ENCODE data around the gene TOX3. TPM values are rescaled to one million over a fixed set of nuclear protein-coding genes. Genes with fewer than 3 reads are reported as not detected.

Gene TOX3
- total and polyA plus RNA-seq, 2 of the 8 experiments (the other 6 are each of a cell fraction or from before 2014, with no cell fraction given), result 16.7 to 31.2 TPM

DNA sequence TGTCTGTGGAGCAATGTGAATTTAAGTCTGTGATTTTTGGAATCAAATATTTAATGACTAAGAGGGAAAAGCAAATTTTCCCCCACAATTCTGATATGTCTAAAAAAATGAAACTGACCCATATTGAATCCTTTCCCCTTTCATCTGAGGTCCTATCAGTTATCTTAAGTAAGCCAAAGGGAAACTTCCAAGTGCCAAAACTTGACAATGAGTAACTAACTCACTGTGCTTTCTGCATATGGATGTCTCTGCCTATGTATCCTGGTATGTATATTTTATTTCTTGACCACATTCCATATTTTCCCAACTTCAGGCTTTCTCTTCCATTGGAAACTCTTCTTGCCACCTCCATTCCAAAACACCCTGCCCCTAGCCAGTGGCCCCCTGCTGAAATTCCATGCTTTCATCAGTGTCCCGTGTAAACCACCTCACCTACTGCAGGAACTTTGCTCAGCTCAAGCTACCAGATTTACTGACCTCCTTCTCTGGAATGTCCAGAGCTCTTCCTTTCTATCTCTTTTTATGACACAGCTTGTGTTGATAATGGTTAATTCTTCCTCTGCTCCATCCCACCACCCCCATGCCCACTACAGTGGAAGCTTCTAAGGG, 59.0 kb downstream of the TOX3 start:
- H2BK120ac ChIP-seq (replicated peaks; ENCODE audit: low read depth, low read length), result no peak overlapping the region
- FAIRE-seq, result no peak
- CTCF ChIA-PET (ENCODE audit: partially characterized antibody), result no interaction called here
- no peak overlapping the region for H3K27ac ChIP-seq (ENCODE audit: low read depth, low read length)
- no peak overlapping the region for H3K56ac ChIP-seq (replicated peaks; ENCODE audit: insufficient read length, low read depth, low read length)
- peaks cover 1% of the 10 kb centered on the region; the same call in 1 of the 2 replicates for H3K79me1 ChIP-seq (ENCODE audit: low read depth, low read length)
- no peak overlapping the region for H2BK5ac ChIP-seq (ENCODE audit: low read depth, low read length)
- no peak overlapping the region for H3K9ac ChIP-seq (replicated peaks in 1 of 4; ENCODE audit: extremely low read depth in 1 of 4, low read depth in 3 of 4, low read length in 3 of 4)
- H4K8ac ChIP-seq (ENCODE audit: extremely low read depth, insufficient read depth, low read length), result no peak overlapping the region
- no peak overlapping the region for H3K4me2 ChIP-seq (ENCODE audit: insufficient read depth in 1 of 2, low read depth in 2 of 2, low read length in 2 of 2)
- peaks cover 0 to 77% of the 10 kb centered on the region in 2 experiments; a peak in 3 of 4 replicates for H3K79me2 ChIP-seq (ENCODE audit: control insufficient read depth in 1 of 2, insufficient read depth in 2 of 2, low read length in 2 of 2)
- no peak overlapping the region for H2BK12ac ChIP-seq (ENCODE audit: low read depth, low read length)
- peaks cover 0 to 2% of the 10 kb centered on the region in 2 experiments for H4K20me1 ChIP-seq (replicated peaks in 1 of 2; ENCODE audit: control insufficient read depth in 1 of 2, insufficient read depth in 2 of 2, low read length in 2 of 2)
- H3K9me3 ChIP-seq (ENCODE audit: insufficient read depth in 2 of 2, low read depth in 1 of 2, low read length in 1 of 2), result no peaks in the 10 kb centered on the region
- H3K23ac ChIP-seq (ENCODE audit: insufficient read length), result no peak overlapping the region
- POLR2A ChIA-PET (ENCODE audit: partially characterized antibody), result no interaction called here
- no peak for TF ChIP-seq KDM5A (IDR thresholded peaks at IDR 0.05; ENCODE audit: low read length)
- no peak for TF ChIP-seq CHD1 (IDR thresholded peaks at IDR 0.05; ENCODE audit: low read depth, low read length)
- TF ChIP-seq GTF2F1 (IDR thresholded peaks at IDR 0.05; ENCODE audit: borderline replicate concordance, low read depth, low read length), result no peak
- TF ChIP-seq EGR1 (IDR thresholded peaks at IDR 0.05; ENCODE audit: borderline replicate concordance, low read depth, low read length), result no peak
- TF ChIP-seq ASH2L (IDR thresholded peaks at IDR 0.05; ENCODE audit: low read length), result no peak
- TF ChIP-seq FOSL1 (IDR thresholded peaks at IDR 0.05; ENCODE audit: insufficient read depth, low read depth, low read length), result no peak
- TF ChIP-seq RBBP5 (IDR thresholded peaks at IDR 0.05; ENCODE audit: borderline replicate concordance, low read depth, low read length), result no peak
- TF ChIP-seq CBX5 (IDR thresholded peaks at IDR 0.05; ENCODE audit: low read depth, low read length), result no peak
- no peak for TF ChIP-seq ZNF274 (IDR thresholded peaks at IDR 0.05; ENCODE audit: borderline replicate concordance, extremely low read depth, low read length)
- H3K27me3 ChIP-seq (replicated peaks in 1 of 4; ENCODE audit: control insufficient read depth in 3 of 4, extremely low read depth in 1 of 4, insufficient read depth in 3 of 4, low read length in 3 of 4), result no peaks in the 10 kb centered on the region
- H2AK5ac ChIP-seq (ENCODE audit: low read depth, low read length), result no peak overlapping the region
- no peaks in the 10 kb centered on the region for H3K23me2 ChIP-seq (ENCODE audit: low read depth, low read length)
- no peak overlapping the region for H4K91ac ChIP-seq (replicated peaks; ENCODE audit: insufficient read length, low read length)
- H2BK20ac ChIP-seq (ENCODE audit: low read length), result no peak overlapping the region
- no peak overlapping the region for H3K4me3 ChIP-seq (ENCODE audit: extremely low read depth in 1 of 4, insufficient read depth in 2 of 4, low read depth in 3 of 4, low read length in 4 of 4)
- H3K4ac ChIP-seq (replicated peaks; ENCODE audit: insufficient read length, low read depth, low read length), result no peak overlapping the region
- 82% methylated on average over 1 of the region's 1 CpG; no CpG with 5 or more reads in 1 of the 2 experiments for WGBS, 2 experiments (ENCODE audit: extremely low coverage in 1 of 2, insufficient coverage in 1 of 2, insufficient read length in 1 of 2, insufficient replicate concordance in 2 of 2, low coverage in 1 of 2, low lambda C conversion rate in 2 of 2, missing lambda C conversion rate in 1 of 2)
- no peak overlapping the region for H3K14ac ChIP-seq (ENCODE audit: insufficient read length)
- H3K4me1 ChIP-seq (replicated peaks in 1 of 4; ENCODE audit: control insufficient read depth in 3 of 4, insufficient read depth in 4 of 4, low read length in 3 of 4), result no peaks in the 10 kb centered on the region
- no peak for DNase-seq (ENCODE audit: low read depth in 1 of 2, low spot score in 2 of 2)
- H2BK15ac ChIP-seq (ENCODE audit: low read length), result no peak overlapping the region
- H2AFZ ChIP-seq (ENCODE audit: low read length), result no peak overlapping the region
- peaks cover 0 to 5% (median 0%) of the 10 kb centered on the region in 4 experiments; a peak in 1 of 8 replicates for H3K36me3 ChIP-seq (ENCODE audit: control insufficient read depth in 2 of 4, insufficient read depth in 4 of 4, low read length in 3 of 4)
- H3K18ac ChIP-seq (ENCODE audit: extremely low read depth, low read length), result no peak overlapping the region
- H4K5ac ChIP-seq (ENCODE audit: insufficient read length, low read depth, low read length), result no peak overlapping the region

Data from H1 (cell line).